ENCODE results near the gene SELENOO.

SELENOO gene

DNA sequence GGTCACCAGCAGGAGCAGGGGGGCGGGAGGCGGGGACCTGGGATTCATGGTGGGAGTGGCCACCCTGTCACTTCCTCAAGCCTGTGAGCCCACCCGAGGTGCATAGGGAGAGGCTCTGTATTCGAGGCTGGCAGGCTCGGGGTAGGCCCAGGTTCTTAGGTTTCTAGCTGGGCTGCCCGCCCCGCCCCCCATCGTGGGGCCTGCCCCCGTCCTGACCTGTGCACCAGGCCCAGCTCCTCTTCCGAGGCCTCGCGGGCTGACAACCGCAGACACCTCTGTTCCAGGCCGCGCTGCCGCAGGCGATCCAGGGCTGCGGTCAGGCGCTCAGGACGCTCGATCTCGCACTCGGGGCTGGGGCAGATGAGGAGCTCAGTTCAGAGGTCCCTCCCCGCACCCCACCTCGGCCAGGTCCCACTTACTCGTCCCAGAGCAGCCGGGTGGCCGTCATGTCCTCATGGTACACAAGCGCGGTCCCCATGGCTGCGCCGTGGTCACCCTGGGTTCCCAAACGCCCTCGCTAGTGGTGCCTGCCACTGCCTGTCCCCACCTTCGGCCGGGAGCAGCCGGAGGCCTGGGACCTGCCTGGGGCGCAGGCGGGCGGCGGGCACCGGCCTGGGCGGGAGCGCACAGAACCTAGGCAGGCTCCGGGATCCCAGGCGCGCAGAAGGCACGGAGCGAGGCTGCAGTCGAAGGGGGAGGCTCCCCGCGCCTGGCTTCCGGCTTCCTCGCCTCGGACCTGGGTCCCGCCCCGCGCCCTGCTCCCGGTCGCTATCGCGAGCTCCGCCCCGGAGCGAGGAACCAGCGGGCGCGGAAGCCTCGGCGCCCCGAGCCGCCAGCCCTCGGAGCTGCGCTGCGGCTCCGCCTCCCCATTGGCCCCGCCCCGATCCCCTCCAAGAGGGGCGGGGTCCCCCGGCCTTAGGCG is 50.0 kb downstream of the SELENOO start, which contains the start of gene HDAC10:
Gene HDAC10 (minus strand): TSS at position 711 of the 922 bp plus-strand sequence. CDS start 233 bp downstream, at position 478.
- peaks cover 0 to 24% of the 10 kb centered on the region in 2 donors for H3K4me1 ChIP-seq (ENCODE audit: control insufficient read depth in 1 of 2, insufficient read depth in 2 of 2, low read length in 2 of 2)
- H3K27me3 ChIP-seq (ENCODE audit: low read depth, low read length) = no peaks in the 10 kb centered on the region
- H3K36me3 ChIP-seq (ENCODE audit: control insufficient read depth in 1 of 2, insufficient read depth in 2 of 2, low read length in 2 of 2) = peaks cover 8 to 15% of the 10 kb centered on the region in 2 donors
- no peaks in the 10 kb centered on the region for H3K9me3 ChIP-seq (ENCODE audit: control insufficient read depth in 1 of 2, low read length in 2 of 2)
- peak within 1 kb of the TSS; percentile 56 to 85 for H3K4me3 ChIP-seq (ENCODE audit: low read depth in 1 of 2, low read length in 2 of 2)
- H3K27ac ChIP-seq (ENCODE audit: low read length) = no peak within 1 kb of the TSS

- H3K36me3 ChIP-seq (ENCODE audit: control insufficient read depth in 1 of 2, insufficient read depth in 2 of 2, low read length in 2 of 2) = peaks cover 2 to 9% of the 10 kb centered on the region in 2 donors
- no peak overlapping the region for H3K27ac ChIP-seq (ENCODE audit: low read length)
- no peaks in the 10 kb centered on the region for H3K27me3 ChIP-seq (ENCODE audit: low read depth, low read length)
- peaks cover 0 to 20% of the 10 kb centered on the region in 2 donors for H3K4me1 ChIP-seq (ENCODE audit: control insufficient read depth in 1 of 2, insufficient read depth in 2 of 2, low read length in 2 of 2)
- no peaks in the 10 kb centered on the region for H3K9me3 ChIP-seq (ENCODE audit: control insufficient read depth in 1 of 2, low read length in 2 of 2)
- H3K4me3 ChIP-seq (ENCODE audit: low read depth in 1 of 2, low read length in 2 of 2) = peak overlapping the region in 1 of 2 donors; percentile 85
Observed at GRCh38 chr22:50251477-50252081, 50.8 kb downstream of the SELENOO start.

DNA sequence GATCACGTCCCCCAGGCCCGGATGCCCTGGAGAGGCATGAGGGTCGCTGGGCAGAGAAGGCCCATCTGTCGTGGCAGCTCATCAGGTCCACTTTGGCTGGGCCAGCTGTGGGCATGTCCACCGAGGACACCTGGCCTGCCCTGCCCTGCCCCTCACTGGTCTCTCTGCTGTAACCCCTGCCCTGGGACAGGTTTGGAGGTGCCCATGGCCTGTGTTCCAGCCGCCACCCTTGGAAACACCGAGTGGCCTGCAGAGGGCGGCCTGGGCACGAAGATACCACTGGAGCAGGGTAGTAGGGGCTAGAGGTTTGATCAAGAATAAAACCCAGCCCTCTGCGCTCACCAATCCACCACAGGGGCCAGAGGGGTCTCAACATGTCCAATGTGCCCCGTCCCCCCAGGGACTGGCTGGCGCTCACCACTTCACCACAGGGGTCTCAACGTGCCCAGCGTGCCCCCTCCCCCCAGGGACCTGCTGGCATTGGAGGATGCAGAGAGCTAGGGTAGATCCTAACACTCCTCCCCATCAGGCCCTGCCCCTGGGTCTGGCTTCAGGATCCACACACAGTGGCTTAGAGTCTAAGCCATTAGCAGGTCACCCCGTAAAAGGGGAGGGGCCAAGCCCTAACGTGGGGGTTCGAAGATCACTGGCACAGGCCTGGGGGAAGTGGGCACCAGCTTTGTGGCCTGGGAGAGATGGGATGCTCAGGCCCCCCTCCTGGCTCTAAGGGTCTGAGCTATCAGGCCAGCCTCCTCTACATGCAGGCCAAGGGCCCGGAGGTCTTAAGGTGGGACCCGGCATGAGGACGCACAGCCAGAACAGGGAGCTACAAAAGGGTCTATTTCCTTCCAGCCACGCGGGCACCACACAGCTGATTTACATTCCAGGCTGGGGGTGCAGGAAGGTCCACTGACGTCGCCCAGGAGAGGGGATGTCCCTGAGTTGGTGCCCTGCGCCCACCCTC is 51.6 kb downstream of the SELENOO start:
- H3K36me3 ChIP-seq (ENCODE audit: control insufficient read depth in 1 of 2, insufficient read depth in 2 of 2, low read length in 2 of 2) = peaks cover 0 to 8% of the 10 kb centered on the region in 2 donors
- no peak overlapping the region for H3K27ac ChIP-seq (ENCODE audit: low read length)
- no peaks in the 10 kb centered on the region for H3K27me3 ChIP-seq (ENCODE audit: low read depth, low read length)
- no peaks in the 10 kb centered on the region for H3K9me3 ChIP-seq (ENCODE audit: control insufficient read depth in 1 of 2, low read length in 2 of 2)
- H3K4me3 ChIP-seq (ENCODE audit: low read depth in 1 of 2, low read length in 2 of 2) = no peak overlapping the region
- peaks cover 0 to 20% of the 10 kb centered on the region in 2 donors for H3K4me1 ChIP-seq (ENCODE audit: control insufficient read depth in 1 of 2, insufficient read depth in 2 of 2, low read length in 2 of 2)

DNA sequence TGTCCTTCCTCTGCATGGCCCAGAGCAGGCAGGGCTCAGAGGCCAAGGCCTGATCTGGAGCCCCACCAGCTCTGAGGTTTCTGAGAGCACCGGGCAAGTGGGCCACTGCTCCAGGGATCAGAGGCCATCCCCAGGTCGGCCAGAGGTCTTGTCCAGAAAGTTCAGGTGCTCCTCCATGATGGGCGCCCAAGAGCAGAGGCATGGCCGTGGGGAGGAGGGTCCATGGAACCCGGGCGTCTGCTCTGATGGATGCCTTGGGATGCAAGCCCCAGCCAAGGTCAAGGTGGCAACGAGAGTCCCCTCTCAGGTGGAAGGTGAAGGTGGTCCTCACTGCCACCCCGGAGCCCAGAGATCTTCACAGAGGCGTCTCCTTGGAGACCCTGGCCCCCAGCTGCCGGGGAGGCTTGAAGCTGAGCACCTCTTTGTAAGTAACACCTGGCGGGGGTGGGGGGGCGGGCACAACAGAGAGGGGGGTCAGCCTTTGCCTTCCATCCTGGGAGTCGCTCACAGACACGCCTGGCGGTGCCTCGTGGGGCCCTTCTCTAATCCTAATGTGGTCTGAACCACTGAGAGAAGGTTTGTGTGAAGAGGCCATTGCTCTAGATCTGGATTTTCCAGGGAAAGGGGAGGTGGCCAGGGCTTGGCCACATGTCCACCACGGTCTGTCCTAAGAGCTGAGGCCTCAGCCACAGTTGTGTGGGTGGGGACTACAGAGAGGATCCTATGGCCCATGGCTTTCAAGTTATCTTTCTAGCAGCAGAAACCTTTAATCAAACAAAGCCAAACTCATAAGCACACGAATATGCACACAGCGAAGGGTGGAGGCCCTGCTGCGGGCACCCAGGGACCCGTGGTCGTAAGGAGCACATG is 52.5 kb downstream of the SELENOO start:
- Histone ChIP-seq H3K27me3 (ENCODE audit: low read depth, low read length) (no peaks in the 10 kb centered on the region), H3K9me3 (ENCODE audit: control insufficient read depth in 1 of 2, low read length in 2 of 2) (no peaks in the 10 kb centered on the region), H3K4me1 (ENCODE audit: control insufficient read depth in 1 of 2, insufficient read depth in 2 of 2, low read length in 2 of 2) (peaks cover 0 to 20% of the 10 kb centered on the region in 2 donors), H3K4me3 (ENCODE audit: low read depth in 1 of 2, low read length in 2 of 2) (no peak overlapping the region), H3K36me3 (ENCODE audit: control insufficient read depth in 1 of 2, insufficient read depth in 2 of 2, low read length in 2 of 2) (no peaks in the 10 kb centered on the region), H3K27ac (ENCODE audit: low read length) (no peak overlapping the region)

DNA sequence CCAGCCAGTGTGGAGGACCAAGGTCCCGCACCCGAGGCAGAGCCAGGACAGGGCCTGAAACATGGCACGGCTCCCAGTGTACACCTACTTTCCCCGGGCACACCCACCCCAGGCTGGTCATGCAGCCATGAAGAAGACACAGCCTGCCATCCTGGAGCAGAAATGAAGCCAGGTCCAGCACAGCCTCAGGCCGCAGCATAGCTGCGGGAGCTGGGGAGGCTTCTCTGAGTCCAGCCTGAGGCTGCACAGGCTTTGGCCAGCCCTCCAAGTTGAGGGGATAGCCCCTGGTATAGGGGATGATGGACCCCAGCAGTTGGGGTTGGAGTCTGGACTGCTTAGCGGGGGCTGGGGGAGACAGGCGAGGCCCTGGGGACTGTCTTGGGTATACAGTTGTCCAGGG is 53.1 kb downstream of the SELENOO start:
- H3K9me3 ChIP-seq (ENCODE audit: control insufficient read depth in 1 of 2, low read length in 2 of 2) = no peaks in the 10 kb centered on the region
- H3K4me3 ChIP-seq (ENCODE audit: low read depth in 1 of 2, low read length in 2 of 2) = no peak overlapping the region
- H3K4me1 ChIP-seq (ENCODE audit: control insufficient read depth in 1 of 2, insufficient read depth in 2 of 2, low read length in 2 of 2) = peaks cover 0 to 20% of the 10 kb centered on the region in 2 donors
- H3K27ac ChIP-seq (ENCODE audit: low read length) = no peak overlapping the region
- H3K27me3 ChIP-seq (ENCODE audit: low read depth, low read length) = no peaks in the 10 kb centered on the region
- no peaks in the 10 kb centered on the region for H3K36me3 ChIP-seq (ENCODE audit: control insufficient read depth in 1 of 2, insufficient read depth in 2 of 2, low read length in 2 of 2)

GRCh38 chr22:50255099-50255498 is 54.3 kb downstream of the SELENOO start:
- Histone ChIP-seq H3K4me3 (ENCODE audit: low read depth in 1 of 2, low read length in 2 of 2) (no peak overlapping the region), H3K27ac (ENCODE audit: low read length) (no peak overlapping the region), H3K27me3 (ENCODE audit: low read depth, low read length) (no peaks in the 10 kb centered on the region), H3K9me3 (ENCODE audit: control insufficient read depth in 1 of 2, low read length in 2 of 2) (no peaks in the 10 kb centered on the region), H3K4me1 (ENCODE audit: control insufficient read depth in 1 of 2, insufficient read depth in 2 of 2, low read length in 2 of 2) (peaks cover 0 to 12% of the 10 kb centered on the region in 2 donors), H3K36me3 (ENCODE audit: control insufficient read depth in 1 of 2, insufficient read depth in 2 of 2, low read length in 2 of 2) (no peaks in the 10 kb centered on the region)

DNA sequence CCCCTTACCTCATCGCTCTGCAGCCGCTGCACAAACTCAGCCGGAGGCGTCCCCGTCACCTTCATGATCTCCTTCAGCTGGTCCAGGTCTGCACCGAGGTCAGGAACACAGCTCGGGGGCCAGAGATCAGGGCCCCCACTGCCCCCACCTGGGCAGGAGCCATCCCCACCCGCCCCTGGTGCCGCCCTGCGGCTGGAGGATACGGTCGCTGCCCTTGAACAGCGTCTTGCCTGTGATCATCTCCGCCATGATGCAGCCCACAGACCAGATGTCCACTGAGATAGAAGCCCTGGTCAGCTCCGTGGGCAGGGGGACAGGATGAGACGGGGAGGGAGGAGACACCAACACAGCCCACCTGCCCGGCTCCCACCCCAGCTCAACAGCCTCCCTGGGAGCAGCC is 54.8 kb downstream of the SELENOO start:
- Histone ChIP-seq H3K9me3 (ENCODE audit: control insufficient read depth in 1 of 2, low read length in 2 of 2) (no peaks in the 10 kb centered on the region), H3K4me1 (ENCODE audit: control insufficient read depth in 1 of 2, insufficient read depth in 2 of 2, low read length in 2 of 2) (peaks cover 0 to 12% of the 10 kb centered on the region in 2 donors), H3K4me3 (ENCODE audit: low read depth in 1 of 2, low read length in 2 of 2) (no peak overlapping the region), H3K27ac (ENCODE audit: low read length) (no peak overlapping the region), H3K36me3 (ENCODE audit: control insufficient read depth in 1 of 2, insufficient read depth in 2 of 2, low read length in 2 of 2) (no peaks in the 10 kb centered on the region), H3K27me3 (ENCODE audit: low read depth, low read length) (no peaks in the 10 kb centered on the region)

DNA sequence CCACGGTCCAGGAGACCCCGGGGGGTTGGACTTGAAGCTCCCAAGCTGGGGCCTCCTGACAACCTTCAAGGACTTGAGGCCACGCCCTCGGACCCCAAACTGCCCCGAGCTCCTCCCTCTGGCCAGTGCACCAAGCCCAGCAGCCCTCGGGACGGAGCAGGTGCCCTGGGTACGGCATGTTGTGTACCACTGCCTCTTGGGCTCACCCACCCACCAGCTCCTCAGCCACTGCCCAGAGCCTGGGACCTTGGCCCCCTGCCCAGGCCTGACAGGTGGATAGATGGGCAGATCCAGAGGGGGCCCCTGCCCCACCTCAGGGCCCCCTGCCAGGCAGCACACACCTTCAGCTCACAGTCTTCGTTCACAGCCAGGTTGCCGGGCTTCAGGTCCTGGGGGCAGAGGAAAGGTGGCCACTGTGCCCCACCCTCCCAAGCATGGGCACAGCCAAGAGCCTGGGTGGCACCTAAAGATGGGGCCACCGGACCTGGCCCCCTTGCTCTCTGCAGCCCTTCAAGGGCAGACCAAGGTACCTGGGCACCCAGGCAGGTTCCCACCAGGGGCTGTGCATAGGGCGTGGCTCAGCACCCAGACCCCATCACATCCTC is 55.5 kb downstream of the SELENOO start:
- no peaks in the 10 kb centered on the region for H3K36me3 ChIP-seq (ENCODE audit: control insufficient read depth in 1 of 2, insufficient read depth in 2 of 2, low read length in 2 of 2)
- no peaks in the 10 kb centered on the region for H3K9me3 ChIP-seq (ENCODE audit: control insufficient read depth in 1 of 2, low read length in 2 of 2)
- no peak overlapping the region for H3K4me3 ChIP-seq (ENCODE audit: low read depth in 1 of 2, low read length in 2 of 2)
- peaks cover 0 to 15% of the 10 kb centered on the region in 2 donors for H3K4me1 ChIP-seq (ENCODE audit: control insufficient read depth in 1 of 2, insufficient read depth in 2 of 2, low read length in 2 of 2)
- H3K27ac ChIP-seq (ENCODE audit: low read length) = no peak overlapping the region
- H3K27me3 ChIP-seq (ENCODE audit: low read depth, low read length) = no peaks in the 10 kb centered on the region

DNA sequence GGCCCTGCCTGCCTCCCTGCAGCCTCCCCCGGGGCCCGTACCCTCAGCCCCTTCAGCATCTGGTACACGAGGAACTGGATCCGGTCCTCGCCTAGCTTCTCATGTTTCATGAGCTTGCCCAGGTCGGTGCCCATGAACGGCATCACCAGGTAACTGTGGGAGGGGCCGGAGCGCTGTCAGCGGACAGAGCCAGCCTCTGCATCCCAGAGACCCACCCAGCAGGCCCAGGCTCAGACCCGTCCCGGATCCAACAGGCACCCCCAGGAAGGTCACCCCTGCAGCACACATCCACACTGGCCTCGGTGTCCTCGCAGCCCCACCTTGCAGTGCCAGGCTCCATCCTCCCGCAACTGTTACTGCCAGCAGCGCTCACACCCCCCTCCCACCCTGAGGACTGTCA is 56.2 kb downstream of the SELENOO start:
- no peak overlapping the region for H3K27ac ChIP-seq (ENCODE audit: low read length)
- H3K4me3 ChIP-seq (ENCODE audit: low read depth in 1 of 2, low read length in 2 of 2) = no peak overlapping the region
- peaks cover 0 to 14% of the 10 kb centered on the region in 2 donors for H3K4me1 ChIP-seq (ENCODE audit: control insufficient read depth in 1 of 2, insufficient read depth in 2 of 2, low read length in 2 of 2)
- H3K9me3 ChIP-seq (ENCODE audit: control insufficient read depth in 1 of 2, low read length in 2 of 2) = no peaks in the 10 kb centered on the region
- peaks cover under 1% of the 10 kb centered on the region for H3K27me3 ChIP-seq (ENCODE audit: low read depth, low read length)
- no peaks in the 10 kb centered on the region for H3K36me3 ChIP-seq (ENCODE audit: control insufficient read depth in 1 of 2, insufficient read depth in 2 of 2, low read length in 2 of 2)
